Measurements from ENCODE around the gene METTL24.

- TF ChIP-seq CTCF (IDR thresholded peaks at IDR 0.05) (no peak), ZFX (IDR thresholded peaks at IDR 0.05; ENCODE audit: borderline replicate concordance) (no peak)
Measured at GRCh38 chr6:110282412-110282811, 75.7 kb downstream of the METTL24 start.
